ENCODE results near the gene NSD1. TPM values are rescaled to one million over a fixed set of nuclear protein-coding genes. Genes with fewer than 3 reads are reported as not detected.
"Not testable (repeated sequence)": the region's sequence is repeated elsewhere in the genome, so short reads cannot be mapped to it uniquely, and the experiment has no call there.

Gene NSD1
- polyA plus RNA-seq, 12 donors: 32.9 to 51.7 (median 44.9) TPM; not detected in 1

DNA sequence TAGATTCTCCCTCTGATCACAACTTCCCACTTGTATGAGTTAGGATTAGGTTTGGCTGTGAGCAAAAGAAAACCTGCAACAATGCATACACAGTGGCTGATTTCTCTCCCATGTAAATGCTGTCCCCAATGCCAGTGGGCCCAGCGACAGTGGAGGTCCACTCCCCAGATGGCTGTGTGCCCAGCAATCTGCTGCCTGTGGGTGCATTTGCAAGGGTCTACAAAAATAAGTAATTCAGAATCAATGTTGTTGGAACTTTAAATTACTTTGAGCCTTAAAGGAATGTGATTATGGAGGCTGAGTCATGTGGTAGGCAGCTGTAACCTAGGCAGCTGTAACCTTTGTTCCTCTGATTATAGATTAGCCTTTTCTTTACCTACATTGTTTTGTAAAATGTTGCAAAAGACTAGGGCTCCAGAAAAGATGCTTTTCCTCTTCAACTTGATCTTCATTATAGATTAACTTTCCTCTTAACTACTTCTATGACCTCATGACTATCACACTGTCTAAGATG lies 192.4 kb downstream of the NSD1 start:
- no peak for DNase-seq

GRCh38 chr5:177327539-177328522 lies 194.3 kb downstream of the NSD1 start:
- DNase-seq: peak; percentile 56

DNA sequence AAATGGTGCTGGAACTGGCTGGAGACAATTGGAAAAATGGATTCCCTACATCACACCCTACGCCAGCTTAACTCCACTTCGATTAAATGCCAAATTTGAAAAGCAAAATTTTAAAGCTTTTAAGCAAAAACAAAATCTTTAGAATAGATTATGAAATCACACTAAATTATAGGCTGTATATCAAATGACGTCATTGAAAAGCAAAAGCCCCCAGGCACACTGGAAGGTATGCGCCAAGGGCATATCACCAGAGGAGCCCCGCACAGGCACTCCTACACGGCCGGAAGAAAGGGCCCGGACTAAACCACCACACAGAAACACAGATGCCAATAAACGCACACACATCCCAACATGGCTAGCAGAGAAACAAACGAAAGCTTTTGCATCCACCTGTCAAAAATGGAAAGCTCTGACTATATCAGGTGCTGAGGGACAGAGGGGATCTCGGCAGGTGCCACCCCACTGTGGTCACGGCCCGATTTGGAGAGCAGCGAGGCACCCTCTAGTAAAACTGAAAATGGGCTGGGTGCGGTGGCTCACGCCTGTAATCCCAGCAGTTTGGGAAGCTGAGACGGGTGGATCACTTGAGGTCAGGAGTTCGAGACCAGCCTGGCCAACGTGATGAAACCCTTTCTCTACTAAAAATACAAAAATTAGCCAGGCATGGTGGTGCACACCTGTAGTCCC lies 195.1 kb downstream of the NSD1 start:
- no peak for DNase-seq

GRCh38 chr5:177329883-177330282 lies 196.3 kb downstream of the NSD1 start:
- DNase-seq: no peak

GRCh38 chr5:177330991-177331842 lies 197.6 kb downstream of the NSD1 start:
- DNase-seq: no peak

DNA sequence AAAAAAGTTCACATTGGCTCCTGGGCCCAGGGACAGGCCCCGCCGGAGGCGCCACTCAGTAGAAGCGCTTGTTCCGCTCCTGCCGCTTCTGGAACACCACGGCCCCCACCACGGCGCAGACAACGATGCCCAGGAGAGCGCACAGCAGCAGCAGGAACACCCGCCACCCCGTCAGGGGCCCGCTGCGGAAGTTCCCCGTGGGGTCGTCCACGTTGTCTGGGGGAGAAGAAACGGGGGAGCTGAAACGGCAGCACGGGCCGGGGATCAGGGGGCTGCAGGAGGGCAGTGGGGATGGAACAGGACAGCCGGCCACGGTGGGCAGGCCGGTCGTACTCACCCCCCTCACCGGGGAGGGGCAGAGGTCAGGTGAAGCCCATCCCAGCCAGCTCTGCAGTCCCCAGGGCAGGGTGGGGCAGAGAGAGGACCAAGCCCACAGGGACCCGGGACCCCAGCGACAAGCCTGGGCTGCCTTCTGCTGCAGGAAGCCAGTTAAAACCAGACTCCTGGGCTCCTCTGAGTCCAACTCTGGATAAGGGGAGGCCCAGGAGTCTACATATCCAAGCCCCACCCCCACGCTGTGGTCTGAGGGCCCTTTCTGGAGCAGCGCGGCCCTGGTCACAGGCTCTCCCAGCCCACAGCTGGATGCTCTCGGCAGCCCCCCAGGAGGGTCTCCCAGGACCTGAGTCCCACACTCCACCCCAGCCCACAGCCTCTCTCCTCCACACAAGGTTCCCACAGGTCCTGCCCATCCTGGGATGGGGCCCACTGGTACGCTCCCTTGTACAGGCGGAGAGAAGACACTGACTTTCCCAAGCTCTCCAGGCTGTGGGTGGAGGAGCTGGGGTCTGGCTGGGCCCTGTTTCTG lies 198.7 kb downstream of the NSD1 start:
- DNase-seq: no peak

- no peak for DNase-seq
Measured at GRCh38 chr5:177332896-177333260, 199.3 kb downstream of the NSD1 start.

GRCh38 chr5:177333420-177334154 lies 200.0 kb downstream of the NSD1 start:
- no peak for DNase-seq

- DNase-seq: no peak
Measured at GRCh38 chr5:177334155-177334551, 200.6 kb downstream of the NSD1 start.

- no peak for DNase-seq
Measured at GRCh38 chr5:177334781-177335700, 201.5 kb downstream of the NSD1 start.

GRCh38 chr5:177335701-177336065 lies 202.1 kb downstream of the NSD1 start:
- DNase-seq: no peak

GRCh38 chr5:177336112-177336511 lies 202.5 kb downstream of the NSD1 start:
- DNase-seq: no peak

DNA sequence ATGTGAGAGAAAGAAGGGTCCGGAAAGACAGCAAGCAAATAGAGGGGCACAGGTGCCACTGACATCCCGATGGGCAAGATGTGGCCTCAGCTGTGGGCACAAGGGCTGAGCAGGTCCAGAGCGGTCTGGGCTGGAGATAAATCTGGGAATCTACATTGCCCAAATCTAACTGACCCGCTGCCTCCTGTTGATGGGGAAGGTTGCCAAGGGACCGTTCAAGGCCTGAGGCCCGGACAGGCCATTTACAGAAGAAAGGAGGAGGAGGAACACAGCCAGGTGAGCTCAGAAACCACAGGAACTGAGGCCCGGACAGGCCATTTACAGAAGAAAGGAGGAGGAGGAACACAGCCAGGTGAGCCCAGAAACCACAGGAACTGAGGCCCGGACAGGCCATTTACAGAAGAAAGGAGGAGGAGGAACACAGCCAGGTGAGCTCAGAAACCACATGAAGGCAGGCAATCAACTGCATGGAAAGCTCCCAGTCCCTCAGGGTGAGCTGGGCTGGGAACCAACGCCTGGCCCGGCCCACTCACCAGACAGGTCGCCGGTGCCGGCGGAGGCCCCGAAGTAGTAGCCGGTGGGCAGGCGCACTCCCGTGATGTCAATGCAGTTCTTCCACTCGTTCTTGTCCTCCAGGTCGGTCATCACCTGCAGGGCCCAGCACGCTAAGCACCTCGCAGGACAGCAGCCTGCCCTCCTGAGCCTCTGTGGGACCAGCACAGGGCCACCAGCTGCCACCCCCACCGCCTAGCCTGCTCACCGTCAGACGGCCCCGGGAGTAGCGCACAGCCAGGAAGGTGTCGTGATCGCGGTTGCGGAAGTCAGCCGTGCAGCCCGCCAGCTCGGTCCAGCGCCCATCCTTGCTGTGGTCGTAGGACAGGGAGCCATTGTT lies 203.3 kb downstream of the NSD1 start:
- DNase-seq: no peak

- DNase-seq: no peak
Measured at GRCh38 chr5:177338251-177339106, 204.9 kb downstream of the NSD1 start.

- DNase-seq: no peak
Measured at GRCh38 chr5:177339107-177339638, 205.6 kb downstream of the NSD1 start.

GRCh38 chr5:177343000-177343399 lies 209.4 kb downstream of the NSD1 start:
- DNase-seq: not testable (repeated sequence)

DNA sequence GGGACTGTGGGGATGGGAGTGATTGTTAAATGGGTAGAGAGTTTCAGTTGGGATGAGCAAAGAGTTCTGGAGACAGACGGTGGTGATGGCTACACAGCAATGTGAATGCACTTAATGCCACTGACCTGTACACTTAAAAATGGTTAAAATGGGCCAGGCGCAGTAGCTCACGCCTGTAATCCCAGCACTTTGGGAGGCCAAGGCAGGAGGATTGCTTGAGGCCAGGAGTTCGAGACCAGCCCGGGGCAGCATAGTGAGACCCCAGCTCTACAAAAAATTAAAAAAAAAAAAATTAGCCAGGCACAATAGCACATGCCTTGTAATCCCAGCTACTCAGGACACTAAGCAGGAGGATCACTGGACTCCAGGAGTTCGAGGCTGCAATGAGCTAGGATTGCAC lies 210.2 kb downstream of the NSD1 start:
- DNase-seq: no peak

Data from muscle of arm (tissue), 12 donors.